Gastroesophageal sphincter (tissue), 3 donors: ENCODE data around the gene DIAPH3.

Source experiments
- CTCF ChIP-seq, 4 experiments: fragments of 200-600 bp in 2 of 4; fragments of 450-650 bp in 2 of 4; sonication (generic) in 1 of 4; IDR thresholded peaks; one replicate each; pipeline ENCODE4 v1.5.1; 2017 to 2019; ENCODE audit warnings: antibody characterized with exemption in 4 of 4, mild to moderate bottlenecking in 2 of 4, moderate library complexity in 2 of 4
- EP300 ChIP-seq: sonication (generic); formaldehyde crosslinking; IDR thresholded peaks from one replicate; pipeline ENCODE4 v1.6.1; 2017; ENCODE audit warnings: antibody characterized with exemption, mild to moderate bottlenecking

GRCh38 chr13:60170414-60170813, 6.7 kb upstream of the DIAPH3 start:
- TF ChIP-seq CTCF (IDR thresholded peaks at IDR 0.05) (no peak), EP300 (no peak)
